H7 (cell line): ENCODE data around the gene GBP1. TPM values are rescaled to one million over a fixed set of nuclear protein-coding genes. Genes with fewer than 3 reads are reported as not detected.
"Not testable (repeated sequence)": the region's sequence is repeated elsewhere in the genome, so short reads cannot be mapped to it uniquely, and the experiment has no call there.

Experiments used
- DNase-seq: peaks from one replicate; pipeline ENCODE4 v3.0.0; 2012
- H3K27me3 ChIP-seq: 2 replicates; pipeline ENCODE4 v1.6.0; 2011; ENCODE audit warnings: mild to moderate bottlenecking, low read length; ENCODE audit not compliant: control insufficient read depth, insufficient read depth
- H3K36me3 ChIP-seq: replicated peaks from 2 replicates; pipeline ENCODE4 v1.5.1; 2011; ENCODE audit warnings: low read length; ENCODE audit not compliant: control insufficient read depth, insufficient read depth
- H3K4me3 ChIP-seq: 2 replicates; pipeline ENCODE4 v1.5.1; 2011; ENCODE audit warnings: low read depth, mild to moderate bottlenecking, control low read depth, low read length, moderate library complexity; ENCODE audit not compliant: insufficient read depth
- total RNA-seq: library from RNA; depleted of rRNA; stranded (reverse); fragments of >200 nt; shearing (Covaris generic); gene quantifications from 2 replicates; pipeline ENCODE4 v1.2.3, GENCODE V29; 2014

GBP1 gene
- total RNA-seq, 1 experiment from 2014 or later, result not detected

- H3K27me3 ChIP-seq, H3K36me3 ChIP-seq, H3K4me3 ChIP-seq: not testable (repeated sequence)
- DNase-seq, result peak; percentile 20
These were observed 18.5 kb downstream of the GBP1 start for GRCh38 chr1:89046318-89047183.

- Histone ChIP-seq H3K36me3 (no peaks in the 10 kb centered on the region), H3K27me3 (no peaks in the 10 kb centered on the region)
- no peak for DNase-seq
These were observed 19.9 kb downstream of the GBP1 start for GRCh38 chr1:89044970-89045721.

GRCh38 chr1:89043940-89044339 lies 21.1 kb downstream of the GBP1 start:
- Histone ChIP-seq H3K27me3 (no peaks in the 10 kb centered on the region), H3K36me3 (no peaks in the 10 kb centered on the region), H3K4me3 (no peak overlapping the region)
- no peak for DNase-seq

More at GRCh38 chr1:89044970-89045721, 19.9 kb downstream of the GBP1 start:
- no peak overlapping the region for H3K4me3 ChIP-seq

- DNase-seq, result no peak
- no peaks in the 10 kb centered on the region for H3K36me3 ChIP-seq
- H3K4me3 ChIP-seq, result no peak overlapping the region
- H3K27me3 ChIP-seq, result no peaks in the 10 kb centered on the region
These were observed 22.5 kb downstream of the GBP1 start for GRCh38 chr1:89042491-89042890.

GRCh38 chr1:89041721-89042120 lies 23.3 kb downstream of the GBP1 start:
- no peaks in the 10 kb centered on the region for H3K36me3 ChIP-seq
- H3K4me3 ChIP-seq, result no peak overlapping the region
- no peak for DNase-seq

GRCh38 chr1:89041119-89041641 lies 23.8 kb downstream of the GBP1 start:
- H3K36me3 ChIP-seq, result no peaks in the 10 kb centered on the region
- no peaks in the 10 kb centered on the region for H3K27me3 ChIP-seq
- no peak overlapping the region for H3K4me3 ChIP-seq
- DNase-seq, result no peak

More at GRCh38 chr1:89041721-89042120, 23.3 kb downstream of the GBP1 start:
- no peaks in the 10 kb centered on the region for H3K27me3 ChIP-seq

- DNase-seq, result no peak
- Histone ChIP-seq H3K27me3 (no peaks in the 10 kb centered on the region), H3K36me3 (no peaks in the 10 kb centered on the region), H3K4me3 (no peak overlapping the region)
These were observed 24.7 kb downstream of the GBP1 start for GRCh38 chr1:89040315-89040626.

GRCh38 chr1:89037186-89037585 lies 27.8 kb downstream of the GBP1 start:
- Histone ChIP-seq H3K36me3 (no peaks in the 10 kb centered on the region), H3K4me3 (no peak overlapping the region), H3K27me3 (no peaks in the 10 kb centered on the region)
- DNase-seq, result no peak

GRCh38 chr1:89035080-89035479 lies 29.9 kb downstream of the GBP1 start:
- no peak for DNase-seq
- H3K4me3 ChIP-seq, result no peak overlapping the region

GRCh38 chr1:89034004-89034403 lies 31.0 kb downstream of the GBP1 start:
- not testable (repeated sequence) for H3K27me3 ChIP-seq, H3K4me3 ChIP-seq, H3K36me3 ChIP-seq, DNase-seq

More at GRCh38 chr1:89035080-89035479, 29.9 kb downstream of the GBP1 start:
- no peaks in the 10 kb centered on the region for H3K27me3 ChIP-seq
- no peaks in the 10 kb centered on the region for H3K36me3 ChIP-seq

- not testable (repeated sequence) for H3K36me3 ChIP-seq, DNase-seq, H3K27me3 ChIP-seq, H3K4me3 ChIP-seq
These were observed 36.0 kb downstream of the GBP1 start for GRCh38 chr1:89029051-89029450.

GRCh38 chr1:89025928-89026327 lies 39.1 kb downstream of the GBP1 start:
- H3K27me3 ChIP-seq, result no peaks in the 10 kb centered on the region
- no peak overlapping the region for H3K4me3 ChIP-seq
- H3K36me3 ChIP-seq, result no peaks in the 10 kb centered on the region
- no peak for DNase-seq

- no peaks in the 10 kb centered on the region for H3K36me3 ChIP-seq
- no peaks in the 10 kb centered on the region for H3K27me3 ChIP-seq
- H3K4me3 ChIP-seq, result no peak overlapping the region
- no peak for DNase-seq
These were observed 42.0 kb downstream of the GBP1 start for GRCh38 chr1:89023026-89023425.

- H3K4me3 ChIP-seq, result no peak within 1 kb of the TSS
- H3K27me3 ChIP-seq, result no peaks in the 10 kb centered on the region
- H3K36me3 ChIP-seq, result no peaks in the 10 kb centered on the region
- no peak for DNase-seq
These were observed 42.6 kb downstream of the GBP1 start, which contains the start of gene GBP3 for GRCh38 chr1:89022167-89022959. Gene GBP3 (minus strand): TSS chr1:89022866. CDS start chr1:89020721, 2,145 bp downstream.
